Transverse colon (tissue), 4 donors: ENCODE data around the gene CADM2.

ENCODE experiments used
- CTCF ChIP-seq, 5 experiments: fragments of 200-600 bp in 3 of 5; fragments of 450-650 bp in 2 of 5; sonication (generic) in 3 of 5; IDR thresholded peaks; 1 replicate in 2 of 5; 2 replicates in 3 of 5; pipeline ENCODE4 v1.5.1; 2016 to 2017; ENCODE audit warnings: antibody characterized with exemption in 5 of 5, inconsistent platforms in 3 of 5, mild to moderate bottlenecking in 2 of 5, moderate library complexity in 1 of 5
- POLR2A ChIP-seq: fragments of 450-650 bp; IDR thresholded peaks from one replicate; pipeline ENCODE4 v1.6.1; 2016; ENCODE audit warnings: antibody characterized with exemption, mild to moderate bottlenecking, moderate library complexity
- POLR2AphosphoS5 ChIP-seq, 3 donors: sonication (generic); formaldehyde crosslinking; IDR thresholded peaks; one replicate each; pipeline ENCODE4 v1.6.1; 2016; ENCODE audit warnings: antibody characterized with exemption in 3 of 3

- TF ChIP-seq CTCF (IDR thresholded peaks at IDR 0.05) (no peak), POLR2A (no peak), POLR2AphosphoS5 (IDR thresholded peaks at IDR 0.05) (no peak)
Measured at GRCh38 chr3:85251766-85252165, 293.0 kb downstream of the CADM2 start.
